ENCODE data around the gene SCYL3.
A peak's percentile ranks its signal among the peaks of the same experiment; 100 is the strongest.
"Not testable (repeated sequence)": the region's sequence is repeated elsewhere in the genome, so short reads cannot be mapped to it uniquely, and the experiment has no call there.

Gene SCYL3, protein sequence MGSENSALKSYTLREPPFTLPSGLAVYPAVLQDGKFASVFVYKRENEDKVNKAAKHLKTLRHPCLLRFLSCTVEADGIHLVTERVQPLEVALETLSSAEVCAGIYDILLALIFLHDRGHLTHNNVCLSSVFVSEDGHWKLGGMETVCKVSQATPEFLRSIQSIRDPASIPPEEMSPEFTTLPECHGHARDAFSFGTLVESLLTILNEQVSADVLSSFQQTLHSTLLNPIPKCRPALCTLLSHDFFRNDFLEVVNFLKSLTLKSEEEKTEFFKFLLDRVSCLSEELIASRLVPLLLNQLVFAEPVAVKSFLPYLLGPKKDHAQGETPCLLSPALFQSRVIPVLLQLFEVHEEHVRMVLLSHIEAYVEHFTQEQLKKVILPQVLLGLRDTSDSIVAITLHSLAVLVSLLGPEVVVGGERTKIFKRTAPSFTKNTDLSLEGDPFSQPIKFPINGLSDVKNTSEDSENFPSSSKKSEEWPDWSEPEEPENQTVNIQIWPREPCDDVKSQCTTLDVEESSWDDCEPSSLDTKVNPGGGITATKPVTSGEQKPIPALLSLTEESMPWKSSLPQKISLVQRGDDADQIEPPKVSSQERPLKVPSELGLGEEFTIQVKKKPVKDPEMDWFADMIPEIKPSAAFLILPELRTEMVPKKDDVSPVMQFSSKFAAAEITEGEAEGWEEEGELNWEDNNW

DNA sequence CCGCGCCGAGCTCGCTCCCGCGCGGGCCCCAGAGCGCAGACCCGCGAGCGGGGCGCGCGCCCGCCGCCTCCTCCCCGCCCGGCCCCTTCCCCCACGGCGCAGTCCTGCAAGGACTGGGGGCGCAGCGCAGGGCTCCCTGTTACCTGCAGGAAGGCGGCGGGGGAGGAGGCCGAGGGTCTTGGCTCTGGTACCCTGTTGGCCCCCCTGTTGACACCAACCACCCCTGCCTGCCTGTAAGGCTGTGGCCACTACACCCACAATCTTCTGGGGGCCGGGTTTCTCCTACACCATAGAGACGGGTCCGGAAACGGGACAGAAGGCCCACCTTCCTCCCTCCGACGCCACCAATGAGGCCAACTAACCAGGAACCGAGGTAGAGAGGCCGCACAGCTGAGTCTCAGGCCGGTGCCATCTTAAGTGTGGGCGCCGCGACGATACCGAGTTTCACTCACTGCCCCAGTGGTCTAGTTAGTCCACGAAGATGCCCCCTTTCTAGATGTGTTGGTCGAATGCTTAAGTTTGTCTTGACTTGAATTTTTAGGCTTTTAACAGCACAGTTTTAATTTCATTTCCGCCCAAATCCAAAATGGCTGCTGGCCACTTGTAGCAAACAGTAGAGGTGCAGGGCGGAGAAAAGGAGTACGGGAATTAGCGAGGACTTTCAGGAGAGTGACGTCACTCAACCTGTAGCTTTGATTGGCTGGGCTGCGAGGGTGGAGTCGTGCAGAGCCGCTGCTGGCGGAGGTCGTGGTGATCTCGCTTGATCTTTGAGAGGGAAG, at the start of gene SCYL3:
Gene SCYL3 (minus strand): TSS at position 252 of the 779 bp plus-strand sequence. CDS start 5,056 bp downstream, outside the sequence.
- DNase-seq (ENCODE audit: low spot score) = peak; percentile 95

DNA sequence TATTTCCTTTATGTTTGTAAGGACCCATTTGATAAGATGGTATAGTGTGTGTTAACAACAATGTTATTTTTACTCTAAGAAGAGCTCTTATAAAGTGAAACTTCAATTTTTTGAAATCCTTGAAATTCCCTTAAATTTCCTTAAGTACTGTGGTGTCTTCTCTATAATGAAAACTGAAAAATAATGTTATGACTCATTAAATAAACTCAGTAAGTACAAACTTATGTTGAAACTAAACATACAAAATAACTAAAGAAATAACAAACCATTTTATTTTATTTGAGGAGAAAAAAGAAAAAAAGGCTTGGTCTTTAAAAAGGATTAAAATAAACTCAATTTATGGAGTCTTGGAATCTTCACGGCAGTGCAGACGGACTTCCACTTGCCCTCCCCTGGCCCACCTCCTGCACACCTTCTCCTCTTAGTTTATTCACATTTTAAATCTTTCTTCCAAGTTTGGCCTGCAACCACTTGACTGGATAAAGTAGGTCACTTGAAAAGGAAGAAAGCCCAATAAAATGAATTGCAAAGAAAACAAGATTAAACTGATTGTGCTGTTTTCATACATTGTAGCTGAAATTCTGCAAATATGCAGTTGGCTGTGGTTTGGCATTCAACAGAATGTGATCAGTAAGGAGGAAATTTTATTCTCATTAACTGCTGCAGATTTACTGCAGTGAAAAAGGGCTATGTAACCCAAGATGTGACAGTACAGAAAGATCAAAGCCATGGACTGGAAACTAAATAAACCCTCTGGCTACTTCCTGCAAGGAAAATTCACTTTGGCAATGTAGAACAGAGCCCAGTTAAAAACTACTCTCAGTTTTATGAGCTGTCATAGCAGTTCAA, 48.5 kb upstream of the SCYL3 start:
- DNase-seq (ENCODE audit: low spot score) = no peak

DNA sequence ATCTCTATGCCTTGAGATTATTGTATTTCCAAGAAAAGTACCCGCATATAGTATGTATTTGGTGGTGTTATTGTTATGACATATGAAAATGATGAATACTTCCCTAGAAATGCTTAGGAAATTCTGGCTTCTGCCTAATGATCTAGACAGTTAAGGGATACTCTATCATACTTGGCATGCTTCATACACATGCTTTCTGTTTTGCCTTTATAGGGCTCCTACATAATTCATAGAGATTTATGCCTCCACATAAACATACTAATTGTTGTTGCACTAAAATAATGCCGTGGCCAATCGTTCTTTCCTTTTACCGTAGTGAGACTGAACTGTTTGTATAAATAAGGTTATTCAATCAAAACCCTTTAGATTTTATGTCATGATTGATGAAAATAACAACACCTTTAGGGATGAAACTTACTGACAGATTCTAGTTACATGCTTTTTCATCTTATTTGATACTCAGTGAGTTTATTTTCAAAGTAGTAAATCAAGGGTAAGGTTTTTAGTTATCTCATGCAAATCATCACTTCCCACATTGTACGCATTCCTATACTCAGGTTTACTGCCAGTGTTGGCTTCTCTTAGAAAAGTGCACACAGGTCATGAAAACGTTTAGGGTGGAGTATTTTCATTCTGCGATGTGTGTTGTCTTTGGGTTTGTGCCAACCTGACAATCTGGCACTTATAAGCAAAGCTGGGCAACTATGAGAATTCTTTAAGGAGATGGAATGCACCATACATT, 40.5 kb upstream of the SCYL3 start:
- DNase-seq (ENCODE audit: low spot score) = no peak

- no peak for DNase-seq (ENCODE audit: low spot score)
These were observed 38.1 kb upstream of the SCYL3 start for GRCh38 chr1:169931795-169932231.

GRCh38 chr1:169929210-169929526, 35.5 kb upstream of the SCYL3 start:
- DNase-seq (ENCODE audit: low spot score) = no peak

DNA sequence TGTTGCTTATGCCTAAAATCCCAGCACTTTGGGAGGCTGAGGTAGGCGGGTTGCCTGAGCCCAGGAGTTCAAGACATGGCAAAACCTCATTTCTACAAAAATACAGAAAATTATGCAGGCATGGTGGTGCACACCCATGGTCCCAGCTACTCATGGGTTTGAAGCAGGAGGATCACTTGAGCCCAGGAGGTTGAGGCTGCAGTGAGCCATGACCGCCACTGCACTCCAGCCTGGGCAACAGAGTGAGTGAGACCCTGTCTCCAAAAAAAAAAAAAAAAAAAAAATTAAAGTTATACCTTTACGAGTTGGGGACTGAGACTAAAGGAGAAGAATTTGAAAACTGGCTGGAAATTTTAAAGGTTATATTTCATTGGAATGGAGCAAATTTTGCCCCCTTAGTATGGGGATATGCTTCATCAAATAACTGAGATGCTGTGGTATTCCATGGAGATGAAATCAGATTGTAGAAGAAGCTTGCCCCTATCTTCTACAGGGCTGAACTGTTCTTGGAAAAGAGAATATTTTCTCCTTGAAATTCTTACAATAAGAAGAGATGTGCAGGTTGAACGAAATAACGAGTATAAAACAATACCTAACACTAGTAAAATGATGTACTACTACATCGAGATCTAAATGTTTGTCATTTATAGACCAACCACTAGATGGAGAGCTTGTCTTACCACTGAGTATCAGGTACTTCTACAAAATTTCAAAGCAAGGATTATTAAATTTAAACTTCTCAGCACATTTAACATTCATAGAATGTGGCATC, 34.9 kb upstream of the SCYL3 start:
- no peak for DNase-seq (ENCODE audit: low spot score)

DNA sequence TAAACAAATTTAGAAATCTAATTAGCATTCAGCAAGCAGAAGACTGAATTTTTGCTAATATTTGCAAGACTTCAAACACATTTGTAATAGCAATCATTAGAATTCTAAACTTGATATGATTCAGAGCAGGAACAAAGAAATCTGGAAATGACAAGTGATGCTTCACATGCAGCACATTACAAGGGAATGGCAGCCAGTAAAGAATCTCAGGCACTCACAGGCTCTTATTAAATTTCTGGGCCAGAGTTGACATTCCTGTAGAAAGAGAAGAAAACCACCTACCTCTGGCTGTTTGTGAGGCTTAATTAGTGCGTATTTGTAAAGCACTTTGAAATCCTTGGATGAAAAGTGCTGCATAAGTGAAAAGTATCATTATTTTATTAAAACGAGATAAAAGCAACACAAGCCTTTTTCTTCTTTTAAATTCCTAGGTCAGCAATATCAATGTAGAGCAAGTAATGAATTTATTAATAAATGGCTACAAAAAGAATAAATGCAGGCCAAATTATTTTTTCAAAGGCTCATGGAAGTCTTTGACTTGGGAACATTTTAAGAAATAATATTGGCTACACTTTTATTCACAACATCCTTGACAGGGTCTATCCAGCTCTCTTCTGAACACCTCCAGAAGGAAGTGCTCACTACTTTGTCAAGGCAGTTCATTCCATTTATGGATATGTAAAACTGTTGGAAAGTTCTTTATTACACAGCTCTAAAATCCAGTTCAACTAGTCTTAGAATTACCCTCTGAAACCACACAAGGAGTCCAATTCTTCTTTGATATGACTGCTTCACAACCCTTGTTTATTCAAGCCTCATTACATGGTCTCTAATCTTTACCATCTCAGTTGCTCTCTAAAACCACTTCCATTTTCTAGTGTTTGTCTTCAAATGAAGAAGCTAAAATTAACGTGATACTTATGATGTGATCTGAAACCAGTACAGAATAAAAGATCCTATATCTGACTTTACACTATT, 32.1 kb upstream of the SCYL3 start:
- DNase-seq (ENCODE audit: low spot score) = no peak

GRCh38 chr1:169924829-169925228, 31.1 kb upstream of the SCYL3 start:
- DNase-seq (ENCODE audit: low spot score) = no peak

DNA sequence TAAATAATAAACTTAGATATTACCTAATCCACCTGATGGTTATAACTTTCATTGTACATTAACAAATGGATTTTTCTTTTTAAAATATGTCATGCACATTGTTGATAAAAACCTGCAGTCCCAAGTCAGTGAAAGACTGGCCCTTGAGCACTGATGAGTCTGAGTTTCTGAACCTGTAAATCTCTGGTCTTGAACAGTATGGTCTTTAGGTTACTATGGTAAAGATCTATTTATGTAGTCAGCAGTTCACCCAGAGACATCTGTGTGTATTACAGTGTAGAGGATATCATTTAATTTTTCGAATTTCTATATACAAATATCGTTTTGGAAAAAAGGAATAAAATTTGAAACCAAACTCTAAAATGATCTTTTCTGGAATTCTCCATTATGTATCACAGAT, 30.4 kb upstream of the SCYL3 start:
- no peak for DNase-seq (ENCODE audit: low spot score)

- DNase-seq (ENCODE audit: low spot score) = no peak
These were observed 27.4 kb upstream of the SCYL3 start for GRCh38 chr1:169921080-169921479.

DNA sequence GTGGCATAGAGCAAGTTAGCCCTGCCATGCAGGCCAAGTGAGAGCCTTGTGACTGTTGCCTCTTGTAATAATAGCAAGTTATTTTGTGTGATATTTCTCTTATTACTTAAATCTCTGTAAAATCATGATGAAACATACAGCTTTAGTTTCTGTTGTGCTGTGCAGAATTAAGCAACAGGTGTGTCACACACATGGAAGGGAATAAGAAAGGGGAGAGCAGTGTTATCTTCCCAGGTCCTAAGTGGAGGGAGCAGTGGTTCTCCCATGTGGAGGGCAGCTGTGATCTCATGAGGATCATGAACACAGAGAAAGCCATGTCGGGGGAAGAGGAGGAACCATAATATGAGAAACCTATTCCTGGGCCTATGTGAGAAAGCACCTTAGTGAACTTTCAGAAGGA, 25.2 kb upstream of the SCYL3 start:
- DNase-seq (ENCODE audit: low spot score) = no peak

DNA sequence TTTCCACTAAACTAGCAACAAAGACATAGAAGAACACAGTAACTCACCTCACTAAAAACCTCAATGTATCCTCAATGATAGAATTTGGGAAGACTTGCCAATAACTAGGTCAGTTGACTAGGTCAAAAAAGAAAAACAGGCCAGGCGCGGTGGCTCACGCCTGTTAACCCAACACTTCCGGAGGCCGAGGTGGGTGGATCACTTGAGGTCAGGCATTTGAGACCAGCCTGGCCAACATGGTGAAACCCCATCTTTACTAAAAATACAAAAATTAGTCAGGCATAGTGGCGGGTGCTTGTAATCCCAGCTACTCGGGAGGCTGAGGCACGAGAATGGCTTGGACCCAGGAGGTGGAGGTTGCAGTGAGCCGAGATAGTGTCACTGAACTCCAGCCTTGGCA, 24.5 kb upstream of the SCYL3 start:
- not testable (repeated sequence) for DNase-seq (ENCODE audit: low spot score)

DNA sequence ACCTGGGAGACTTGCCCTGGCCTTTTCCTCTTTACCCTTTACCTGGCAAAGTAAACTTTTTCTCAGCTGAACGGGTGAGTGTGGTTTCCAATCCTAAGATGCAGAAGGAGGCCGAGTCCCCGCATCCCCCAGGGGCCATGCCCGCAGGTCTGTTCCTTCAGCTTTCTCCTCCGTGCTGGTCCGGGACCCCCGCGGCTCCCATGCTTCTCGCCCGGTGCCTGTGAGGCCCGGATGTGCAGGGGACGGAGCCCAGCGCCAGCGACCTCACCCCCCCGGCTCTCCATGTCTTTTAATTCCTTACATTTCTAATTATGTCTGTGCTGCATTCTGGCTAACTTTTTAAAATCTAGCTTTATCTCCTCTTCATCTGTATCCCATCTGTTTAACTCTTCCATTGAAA, 21.5 kb upstream of the SCYL3 start:
- DNase-seq (ENCODE audit: low spot score) = no peak

DNA sequence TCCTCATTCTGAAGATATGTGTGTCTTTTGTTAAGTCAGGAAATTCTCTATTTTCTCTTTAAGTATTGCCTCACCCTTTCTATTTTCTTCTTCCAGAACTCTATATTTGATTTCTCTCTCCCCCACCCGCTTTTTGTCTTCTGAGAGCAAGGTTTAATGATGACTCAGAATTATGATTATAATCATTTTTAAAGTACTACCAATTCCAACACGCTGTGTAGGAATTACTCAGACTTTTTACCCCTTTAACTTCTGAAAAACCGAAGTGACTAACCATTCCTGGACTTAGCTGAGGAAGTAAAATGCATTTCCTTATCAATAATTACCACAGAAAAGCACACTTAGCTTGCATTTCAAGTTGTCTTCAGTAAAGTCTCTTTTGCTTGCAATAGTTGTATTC, 20.8 kb upstream of the SCYL3 start:
- no peak for DNase-seq (ENCODE audit: low spot score)

GRCh38 chr1:169909499-169909898, 15.8 kb upstream of the SCYL3 start:
- DNase-seq (ENCODE audit: low spot score) = no peak

DNA sequence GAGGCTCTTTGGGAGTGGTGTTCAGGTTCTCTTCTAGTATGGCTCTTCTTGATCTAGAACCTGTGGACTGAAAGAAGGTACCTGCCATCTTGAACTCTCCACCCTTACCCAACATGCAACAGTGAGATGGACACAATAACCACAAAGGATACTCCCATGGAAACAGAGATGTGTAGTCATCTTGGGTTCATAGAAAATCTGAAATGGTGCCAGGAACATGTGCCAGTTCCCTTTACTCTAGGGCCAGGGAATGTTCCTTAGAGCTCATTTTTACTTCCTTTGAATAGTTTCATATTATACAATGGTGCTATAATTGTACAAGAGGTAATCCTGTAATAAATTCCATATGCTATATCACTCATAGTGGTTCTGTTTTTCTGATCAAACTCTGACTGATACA, 13.2 kb upstream of the SCYL3 start:
- no peak for DNase-seq (ENCODE audit: low spot score)

- no peak for DNase-seq (ENCODE audit: low spot score)
These were observed 11.1 kb upstream of the SCYL3 start for GRCh38 chr1:169904834-169905233.

DNA sequence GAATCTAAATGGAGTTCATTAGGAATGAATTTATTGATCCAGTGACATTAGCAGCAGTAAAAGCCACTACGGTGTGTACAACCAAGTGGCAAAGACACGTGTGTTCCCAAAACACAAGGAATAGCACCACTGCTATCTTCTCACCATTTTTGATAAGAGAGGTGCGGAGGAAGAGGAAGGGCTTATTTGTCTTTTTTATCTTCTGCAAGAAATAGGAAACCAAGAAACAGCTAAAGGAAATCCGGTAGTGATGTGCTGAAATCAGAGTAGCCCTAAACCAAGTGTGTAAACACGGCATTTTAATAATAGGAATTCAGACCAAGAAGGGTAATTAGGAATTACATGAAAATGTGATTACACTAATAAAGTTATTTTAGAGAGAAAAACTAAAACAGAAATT, 9.1 kb upstream of the SCYL3 start:
- no peak for DNase-seq (ENCODE audit: low spot score)

DNA sequence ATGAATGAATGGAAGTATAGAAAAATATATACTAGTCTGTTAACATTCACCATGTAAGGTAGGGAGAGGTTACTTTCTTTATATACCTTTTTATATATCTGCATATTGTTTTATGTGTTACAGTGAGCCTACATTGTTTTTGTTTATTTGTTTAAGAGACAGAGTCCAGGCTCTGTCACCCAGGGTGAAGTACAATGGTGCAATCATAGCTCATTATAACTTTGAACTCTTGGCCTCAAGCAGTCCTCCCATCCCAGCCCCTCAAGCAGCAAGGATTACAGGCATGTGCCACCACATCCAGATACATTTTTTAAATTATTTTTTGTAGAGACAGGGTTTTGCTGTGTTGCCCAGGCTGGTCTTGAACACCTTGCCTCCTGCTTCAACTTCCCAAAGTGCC, 7.4 kb upstream of the SCYL3 start:
- DNase-seq (ENCODE audit: low spot score) = no peak

All from germinal center (tissue), 1 donor.